ENCODE data around the gene IREB2. TPM values are rescaled to one million over a fixed set of nuclear protein-coding genes. Genes with fewer than 3 reads are reported as not detected.

IREB2 gene
- total and polyA plus RNA-seq, 2 experiments from 2014 or later: 23.4 to 34.2 TPM

DNA sequence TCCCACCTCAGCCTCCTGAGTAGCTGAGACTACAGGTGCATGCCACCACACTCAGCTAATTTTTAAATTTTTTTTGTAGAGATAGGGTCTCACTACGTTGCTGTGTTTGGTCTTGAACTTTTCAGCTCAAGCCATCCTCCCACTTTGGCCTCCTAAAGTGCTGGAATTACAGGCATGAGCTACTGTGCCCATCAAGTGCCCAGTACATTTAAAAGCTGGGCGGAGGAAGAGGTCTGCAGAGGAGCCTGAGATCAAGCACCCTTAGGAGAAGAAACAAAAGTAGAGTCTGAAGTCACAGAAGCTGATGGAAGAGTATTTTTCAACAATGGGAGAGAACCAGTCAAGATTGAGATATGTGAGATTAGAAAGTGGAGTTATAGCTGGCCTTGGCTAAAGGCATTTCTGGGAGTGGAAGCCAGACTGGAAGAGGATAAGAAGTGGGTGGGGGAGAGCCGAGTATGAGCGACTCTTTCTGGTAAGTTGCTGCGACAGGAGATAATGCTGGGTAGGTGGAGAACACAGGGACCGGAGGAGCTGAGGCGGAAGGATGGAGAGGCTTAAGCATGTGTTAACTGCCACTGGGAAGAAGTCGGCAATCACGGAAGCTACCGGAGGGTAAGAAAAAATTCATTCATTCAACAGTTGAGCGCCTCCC is 782 bp upstream of the IREB2 start:
- H3K4me1 ChIP-seq (ENCODE audit: low read depth): peaks cover 6% of the 10 kb centered on the region
- H3K36me3 ChIP-seq: peaks cover 9% of the 10 kb centered on the region
- no peak for DNase-seq (ENCODE audit: low read depth in 1 of 2, low spot score in 1 of 2)
- H3K9me3 ChIP-seq (ENCODE audit: low read depth): no peaks in the 10 kb centered on the region
- H3K27me3 ChIP-seq: peaks cover 4% of the 10 kb centered on the region
- peak overlapping the region; percentile 97 for H3K27ac ChIP-seq
- TF ChIP-seq, protein P1, sequence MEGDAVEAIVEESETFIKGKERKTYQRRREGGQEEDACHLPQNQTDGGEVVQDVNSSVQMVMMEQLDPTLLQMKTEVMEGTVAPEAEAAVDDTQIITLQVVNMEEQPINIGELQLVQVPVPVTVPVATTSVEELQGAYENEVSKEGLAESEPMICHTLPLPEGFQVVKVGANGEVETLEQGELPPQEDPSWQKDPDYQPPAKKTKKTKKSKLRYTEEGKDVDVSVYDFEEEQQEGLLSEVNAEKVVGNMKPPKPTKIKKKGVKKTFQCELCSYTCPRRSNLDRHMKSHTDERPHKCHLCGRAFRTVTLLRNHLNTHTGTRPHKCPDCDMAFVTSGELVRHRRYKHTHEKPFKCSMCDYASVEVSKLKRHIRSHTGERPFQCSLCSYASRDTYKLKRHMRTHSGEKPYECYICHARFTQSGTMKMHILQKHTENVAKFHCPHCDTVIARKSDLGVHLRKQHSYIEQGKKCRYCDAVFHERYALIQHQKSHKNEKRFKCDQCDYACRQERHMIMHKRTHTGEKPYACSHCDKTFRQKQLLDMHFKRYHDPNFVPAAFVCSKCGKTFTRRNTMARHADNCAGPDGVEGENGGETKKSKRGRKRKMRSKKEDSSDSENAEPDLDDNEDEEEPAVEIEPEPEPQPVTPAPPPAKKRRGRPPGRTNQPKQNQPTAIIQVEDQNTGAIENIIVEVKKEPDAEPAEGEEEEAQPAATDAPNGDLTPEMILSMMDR (IDR thresholded peaks at IDR 0.05; ENCODE audit: low read depth, low read length): no peak
- H3K4me3 ChIP-seq: peak overlapping the region; percentile 70

DNA sequence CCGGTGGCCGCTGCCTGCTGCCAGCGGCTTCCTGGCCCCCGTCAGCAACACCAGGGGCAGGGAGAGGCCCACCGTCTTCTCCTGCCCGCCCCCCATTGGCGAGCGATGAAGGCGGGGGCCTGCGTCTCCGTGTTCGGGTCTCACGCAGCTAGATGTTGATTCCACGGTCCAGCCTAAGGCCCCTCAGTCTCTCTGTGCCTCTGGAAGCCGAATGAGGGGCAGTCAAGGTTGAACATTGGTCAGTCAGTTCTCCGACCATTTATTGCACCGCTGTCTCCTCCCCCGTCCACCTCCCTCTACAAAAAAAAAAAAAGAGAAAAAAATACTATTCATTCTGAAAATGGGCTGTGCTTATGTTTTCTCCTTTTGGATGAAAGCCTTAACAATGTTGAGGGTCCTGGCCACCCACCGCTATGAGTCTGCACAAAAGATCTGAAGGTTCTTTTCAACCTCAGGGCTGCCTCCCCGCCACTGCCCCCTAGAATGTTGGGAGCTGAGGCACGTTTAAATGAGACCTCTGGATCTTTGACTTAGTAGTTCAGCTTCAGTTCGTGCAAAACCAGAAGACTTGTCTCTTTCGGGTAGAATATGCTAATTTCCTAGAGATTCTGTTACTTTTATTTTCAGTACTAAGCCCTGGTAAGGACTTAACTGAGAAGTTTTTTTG is 736 bp downstream of the IREB2 start:
- H3K9me3 ChIP-seq (ENCODE audit: low read depth): no peaks in the 10 kb centered on the region
- no peaks in the 10 kb centered on the region for H3K27me3 ChIP-seq
- TF ChIP-seq, protein P1 (IDR thresholded peaks at IDR 0.05; ENCODE audit: low read depth, low read length): peak; percentile 44
- peak overlapping the region; percentile 70 for H3K4me3 ChIP-seq
- peak; percentile 39 to 61 for DNase-seq (ENCODE audit: low read depth in 1 of 2, low spot score in 1 of 2)
- peaks cover 15% of the 10 kb centered on the region for H3K36me3 ChIP-seq
- H3K27ac ChIP-seq: peak overlapping the region; percentile 97
- H3K4me1 ChIP-seq (ENCODE audit: low read depth): peaks cover 6% of the 10 kb centered on the region

DNA sequence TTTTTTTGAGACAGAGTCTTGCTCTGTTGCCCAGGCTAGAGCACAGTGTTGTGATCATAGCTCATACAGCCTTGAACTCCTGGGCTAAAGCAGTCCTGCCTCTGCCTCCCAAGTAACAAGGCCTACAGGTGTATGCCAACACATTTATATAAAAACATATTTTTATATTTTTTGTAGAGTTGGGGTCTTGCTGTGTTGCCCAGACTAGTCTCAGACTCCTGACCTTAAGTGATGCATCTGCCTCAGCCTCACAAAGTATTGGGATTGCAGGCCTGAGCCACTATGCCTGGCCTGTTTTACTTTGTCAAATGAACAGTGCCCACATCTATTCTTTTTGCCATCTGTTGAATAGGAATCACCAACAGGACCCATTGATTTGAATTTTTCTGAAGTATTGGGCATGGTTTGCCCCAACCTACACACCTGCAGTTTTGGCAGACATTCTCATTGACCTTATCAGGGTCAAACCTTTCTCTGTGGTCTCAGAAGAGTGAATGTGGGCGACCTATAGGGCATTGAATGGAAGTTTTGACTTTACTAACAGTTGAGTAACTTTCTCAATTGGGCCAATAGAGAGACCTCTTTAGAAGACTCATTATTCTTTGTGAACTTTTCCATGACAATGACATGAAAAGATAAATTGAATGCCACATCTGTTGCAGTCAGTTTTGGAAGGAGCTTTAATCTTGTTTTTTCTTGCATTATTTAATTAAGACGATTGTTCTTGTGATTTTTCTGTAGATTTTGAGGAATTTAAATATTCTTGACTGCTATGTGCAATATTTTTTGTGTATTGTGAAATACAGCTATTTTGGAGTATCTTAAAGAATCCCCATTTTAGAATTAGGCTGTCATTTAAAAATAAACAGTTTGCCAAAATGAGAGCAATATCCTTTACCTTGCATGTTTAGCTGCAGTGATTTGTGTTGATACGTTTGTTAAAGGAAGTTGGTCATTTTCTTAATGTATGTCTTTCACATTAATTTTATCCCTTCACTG is 2.7 kb downstream of the IREB2 start:
- peaks cover 19% of the 10 kb centered on the region for H3K36me3 ChIP-seq
- H3K4me1 ChIP-seq (ENCODE audit: low read depth): peaks cover 6% of the 10 kb centered on the region
- no peak for DNase-seq (ENCODE audit: low read depth in 1 of 2, low spot score in 1 of 2)
- H3K27me3 ChIP-seq: no peaks in the 10 kb centered on the region
- no peak overlapping the region for H3K4me3 ChIP-seq
- H3K27ac ChIP-seq: no peak overlapping the region
- H3K9me3 ChIP-seq (ENCODE audit: low read depth): no peaks in the 10 kb centered on the region
- TF ChIP-seq, protein P1 (IDR thresholded peaks at IDR 0.05; ENCODE audit: low read depth, low read length): no peak

DNA sequence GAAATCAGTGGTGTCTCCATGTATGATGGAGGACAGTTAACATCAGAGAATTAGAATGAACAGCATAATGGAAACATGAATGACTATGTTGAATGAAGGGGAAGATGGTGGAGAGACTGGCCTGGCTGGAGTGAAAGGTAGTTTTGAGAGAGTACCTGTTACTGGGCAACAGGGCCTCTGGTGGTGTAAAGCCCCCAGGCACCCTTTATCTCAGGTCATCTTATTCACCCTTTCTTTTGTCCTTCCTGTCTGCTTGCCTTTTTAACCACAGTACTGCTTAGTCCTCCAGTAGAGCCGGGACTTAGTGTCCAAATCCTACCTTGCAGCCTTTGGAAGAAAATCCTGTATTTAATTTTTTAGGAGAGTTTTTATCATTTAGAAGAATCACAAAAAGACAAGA is 6.2 kb downstream of the IREB2 start:
- no peaks in the 10 kb centered on the region for H3K9me3 ChIP-seq (ENCODE audit: low read depth)
- peaks cover 7% of the 10 kb centered on the region for H3K4me1 ChIP-seq (ENCODE audit: low read depth)
- no peaks in the 10 kb centered on the region for H3K27me3 ChIP-seq
- TF ChIP-seq, protein P1 (IDR thresholded peaks at IDR 0.05; ENCODE audit: low read depth, low read length): no peak
- peaks cover 26% of the 10 kb centered on the region for H3K36me3 ChIP-seq
- H3K4me3 ChIP-seq: no peak overlapping the region
- no peak for DNase-seq (ENCODE audit: low read depth in 1 of 2, low spot score in 1 of 2)
- H3K27ac ChIP-seq: no peak overlapping the region

DNA sequence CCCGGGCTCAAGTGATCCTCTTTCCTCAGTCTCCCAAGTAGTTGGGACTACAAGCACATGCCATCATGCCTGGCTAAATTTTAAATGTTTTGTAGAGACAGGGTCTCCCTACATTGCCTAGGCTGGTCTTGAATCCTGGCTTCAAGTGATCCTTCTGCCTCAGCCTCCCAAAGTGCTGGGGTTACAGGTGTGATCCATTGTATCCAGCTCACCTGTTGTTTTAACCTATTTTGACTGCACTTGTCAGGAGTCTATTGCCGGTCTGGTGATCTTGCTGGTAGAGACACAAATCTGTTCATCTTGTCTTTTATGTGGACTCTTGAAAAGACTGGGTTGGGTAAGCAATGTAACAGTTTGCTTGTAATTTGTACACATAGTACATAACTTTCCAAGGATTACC is 7.9 kb downstream of the IREB2 start:
- H3K4me1 ChIP-seq (ENCODE audit: low read depth): peaks cover 5% of the 10 kb centered on the region
- no peak for DNase-seq (ENCODE audit: low read depth in 1 of 2, low spot score in 1 of 2)
- no peak overlapping the region for H3K4me3 ChIP-seq
- peaks cover 16% of the 10 kb centered on the region for H3K36me3 ChIP-seq
- no peaks in the 10 kb centered on the region for H3K27me3 ChIP-seq
- TF ChIP-seq, protein P1 (IDR thresholded peaks at IDR 0.05; ENCODE audit: low read depth, low read length): no peak
- H3K9me3 ChIP-seq (ENCODE audit: low read depth): no peaks in the 10 kb centered on the region
- no peak overlapping the region for H3K27ac ChIP-seq
